SJCRH30 (cell line): Measurements from ENCODE around the gene CDO1. TPM values are rescaled to one million over a fixed set of nuclear protein-coding genes. Genes with fewer than 3 reads are reported as not detected.
"Not testable (repeated sequence)": the region's sequence is repeated elsewhere in the genome, so short reads cannot be mapped to it uniquely, and the experiment has no call there.

Experiments used
- DNase-seq, 2 experiments: peaks; one replicate each; pipeline ENCODE4 v3.0.0-alpha.2; 2015 to 2020
- H3K27ac ChIP-seq: fragments of 250-450 bp; sonication (Bioruptor Pico); 2 replicates; pipeline ENCODE4 v1.5.1; 2020; ENCODE audit warnings: mild to moderate bottlenecking, moderate library complexity
- H3K27me3 ChIP-seq: fragments of 250-450 bp; sonication (Bioruptor Pico); 2 replicates; pipeline ENCODE4 v1.5.1; 2020; ENCODE audit warnings: mild to moderate bottlenecking, moderate library complexity
- H3K36me3 ChIP-seq: fragments of 250-450 bp; sonication (Bioruptor Pico); 2 replicates; pipeline ENCODE4 v1.5.1; 2020; ENCODE audit warnings: mild to moderate bottlenecking, moderate library complexity
- H3K4me1 ChIP-seq: fragments of 250-450 bp; sonication (Bioruptor Pico); 2 replicates; pipeline ENCODE4 v1.5.1; 2020; ENCODE audit warnings: mild to moderate bottlenecking, moderate library complexity
- H3K4me3 ChIP-seq: fragments of 250-450 bp; sonication (Bioruptor Pico); 2 replicates; pipeline ENCODE4 v1.5.1; 2020; ENCODE audit warnings: mild to moderate bottlenecking, moderate library complexity
- H3K9me3 ChIP-seq: fragments of 250-450 bp; sonication (Bioruptor Pico); replicated peaks from 2 replicates; pipeline ENCODE4 v1.5.1; 2020; ENCODE audit warnings: mild to moderate bottlenecking, moderate library complexity
- total RNA-seq: library from RNA; depleted of rRNA; stranded (reverse); fragments of >200 nt; shearing (Covaris generic); gene quantifications from 2 replicates; pipeline ENCODE4 v1.2.3, GENCODE V29; 2014

Gene CDO1
- total RNA-seq, 1 experiment from 2014 or later, result not detected

DNA sequence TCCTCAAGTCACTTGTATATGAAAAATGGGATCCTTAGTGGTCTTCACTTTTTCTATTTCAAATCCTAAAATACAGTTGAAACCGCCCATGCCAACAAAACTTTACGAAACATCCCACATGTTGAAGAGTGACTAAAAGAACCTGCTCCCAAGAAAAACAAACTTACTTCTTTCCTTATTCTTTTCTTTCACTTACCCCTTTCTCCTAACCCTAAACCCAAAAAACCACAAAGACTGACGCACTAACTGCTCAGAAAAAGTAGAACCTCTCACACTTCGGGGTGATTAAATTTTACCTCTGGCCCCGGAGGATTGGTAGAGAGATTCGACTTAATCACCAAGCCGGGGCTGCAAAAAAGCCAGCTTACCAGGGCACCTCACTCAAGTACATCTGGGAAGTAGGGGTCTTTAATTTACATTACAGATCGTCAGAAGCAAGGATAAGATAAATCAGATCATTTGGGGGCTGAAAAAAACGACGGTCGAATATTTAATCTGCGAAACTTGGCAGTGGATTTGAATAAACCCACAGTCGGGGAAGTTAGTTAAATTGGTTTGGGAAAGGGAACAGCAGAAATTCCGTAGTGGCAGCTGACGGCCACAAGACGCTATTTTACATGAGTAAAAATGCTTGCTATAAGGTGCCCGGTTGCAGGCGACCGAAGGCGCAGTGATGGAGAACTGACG is 1.3 kb downstream of the CDO1 start:
- no peaks in the 10 kb centered on the region for H3K27me3 ChIP-seq
- no peak overlapping the region for H3K4me3 ChIP-seq
- H3K4me1 ChIP-seq, result no peaks in the 10 kb centered on the region
- H3K36me3 ChIP-seq, result no peaks in the 10 kb centered on the region
- H3K9me3 ChIP-seq, result no peaks in the 10 kb centered on the region
- DNase-seq, result no peak
- H3K27ac ChIP-seq, result no peak overlapping the region

DNA sequence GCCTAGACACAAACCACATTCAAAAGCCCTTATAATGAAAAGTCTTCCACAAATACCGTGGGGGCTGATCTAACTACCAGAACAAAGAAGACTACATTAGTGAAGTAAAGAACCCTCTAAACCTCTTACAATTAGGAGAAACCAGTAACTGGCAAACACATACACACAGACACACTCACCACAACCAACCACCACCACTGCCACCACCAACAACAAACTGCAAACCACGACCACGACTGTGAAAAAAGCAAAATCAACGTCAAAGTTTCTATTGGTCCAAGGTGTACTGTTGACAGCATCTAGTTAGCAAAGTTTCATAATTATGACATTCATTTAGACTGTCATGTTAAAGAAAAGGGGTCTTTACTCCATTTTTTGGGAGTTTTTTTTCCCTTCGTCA is 2.7 kb downstream of the CDO1 start:
- no peak overlapping the region for H3K27ac ChIP-seq
- H3K9me3 ChIP-seq, result no peaks in the 10 kb centered on the region
- H3K4me1 ChIP-seq, result no peaks in the 10 kb centered on the region
- H3K36me3 ChIP-seq, result no peaks in the 10 kb centered on the region
- H3K4me3 ChIP-seq, result no peak overlapping the region
- no peaks in the 10 kb centered on the region for H3K27me3 ChIP-seq
- DNase-seq, result no peak

DNA sequence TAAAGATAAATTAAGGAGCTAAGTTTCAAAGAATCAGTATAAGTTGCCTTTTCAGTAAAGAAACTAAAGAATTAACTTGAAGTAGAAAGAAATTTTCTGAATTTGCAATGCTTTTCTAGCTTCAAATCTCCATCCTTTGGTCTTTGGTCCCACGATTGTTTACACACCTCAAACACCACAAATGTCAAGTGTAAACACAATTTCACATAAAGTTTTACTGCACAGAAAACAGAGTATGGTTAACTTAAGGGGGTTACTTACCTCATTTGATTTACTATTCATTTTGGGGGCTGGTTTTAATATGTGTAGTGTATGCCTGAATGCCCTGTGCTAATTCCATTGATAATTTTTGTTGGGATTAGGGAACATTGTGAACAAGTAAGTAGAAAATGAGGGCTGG is 4.1 kb downstream of the CDO1 start:
- no peaks in the 10 kb centered on the region for H3K4me1 ChIP-seq
- no peak for DNase-seq
- H3K36me3 ChIP-seq, result no peaks in the 10 kb centered on the region
- H3K9me3 ChIP-seq, result no peaks in the 10 kb centered on the region
- H3K27ac ChIP-seq, result no peak overlapping the region
- no peaks in the 10 kb centered on the region for H3K27me3 ChIP-seq
- H3K4me3 ChIP-seq, result no peak overlapping the region

DNA sequence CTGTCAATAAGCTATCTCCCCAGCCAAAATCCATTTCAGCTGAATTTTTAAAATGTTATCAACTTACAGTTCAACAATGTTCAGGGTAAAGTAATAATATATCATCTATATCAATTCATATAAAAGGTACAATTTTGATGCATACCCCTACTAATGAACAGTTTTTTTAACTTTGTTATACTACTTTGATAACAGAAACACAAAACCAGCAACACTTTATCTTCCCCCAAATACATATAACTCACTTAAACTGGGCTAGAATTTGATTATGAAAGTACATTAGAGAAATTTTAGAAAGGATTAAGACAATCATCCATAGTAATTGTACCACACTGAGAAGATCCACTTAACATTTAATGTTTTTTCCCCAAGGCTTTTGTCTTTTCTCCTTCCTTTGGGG is 5.1 kb downstream of the CDO1 start:
- no peak overlapping the region for H3K4me3 ChIP-seq
- H3K36me3 ChIP-seq, result no peaks in the 10 kb centered on the region
- no peaks in the 10 kb centered on the region for H3K9me3 ChIP-seq
- H3K27ac ChIP-seq, result no peak overlapping the region
- no peaks in the 10 kb centered on the region for H3K27me3 ChIP-seq
- no peaks in the 10 kb centered on the region for H3K4me1 ChIP-seq
- no peak for DNase-seq

DNA sequence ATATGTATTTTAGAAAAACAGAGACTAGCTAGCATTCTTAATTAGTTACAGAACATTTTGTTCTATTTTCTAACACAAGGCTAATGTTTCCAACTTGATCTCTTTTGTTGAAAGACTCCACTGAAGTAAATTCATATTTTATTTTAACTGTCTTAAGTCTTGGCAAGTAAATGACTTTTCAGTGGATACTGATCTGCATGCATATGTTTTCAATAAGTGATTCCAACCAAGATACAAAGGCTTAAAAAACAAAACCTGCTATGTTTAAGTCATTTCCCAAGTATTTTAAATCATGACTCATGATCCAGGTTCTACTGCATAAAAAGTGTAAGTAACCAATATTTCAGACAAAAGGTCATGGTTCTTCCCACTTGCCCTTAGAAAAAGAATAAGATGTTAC is 5.7 kb downstream of the CDO1 start:
- no peaks in the 10 kb centered on the region for H3K9me3 ChIP-seq
- DNase-seq, result no peak
- H3K36me3 ChIP-seq, result no peaks in the 10 kb centered on the region
- no peak overlapping the region for H3K27ac ChIP-seq
- no peaks in the 10 kb centered on the region for H3K4me1 ChIP-seq
- no peaks in the 10 kb centered on the region for H3K27me3 ChIP-seq
- H3K4me3 ChIP-seq, result no peak overlapping the region

DNA sequence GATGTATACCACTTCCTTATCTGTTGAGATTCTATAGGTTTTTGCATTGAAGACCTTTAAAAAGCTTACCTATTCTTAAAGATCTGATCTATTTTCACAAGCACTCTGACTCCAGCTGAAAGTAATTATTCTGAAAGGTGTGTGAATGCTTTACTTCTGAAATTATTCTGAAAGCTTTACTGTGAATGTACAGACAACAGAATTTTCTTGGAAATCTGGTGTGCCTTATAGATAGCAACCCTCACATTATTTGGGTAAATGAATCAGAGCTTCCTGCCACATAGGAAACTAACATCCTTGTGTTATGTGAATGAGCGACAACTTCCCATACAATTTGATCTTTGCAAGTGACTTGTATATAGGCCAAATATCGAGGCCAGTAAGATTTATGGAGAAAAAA is 6.5 kb downstream of the CDO1 start:
- Histone ChIP-seq H3K9me3 (0 out of 2 replicates have a peak, but pooled peaks cover 2% of the 10 kb centered on the region), H3K36me3 (no peaks in the 10 kb centered on the region), H3K4me1 (peaks cover under 1% of the 10 kb centered on the region; the same call in 1 of the 2 replicates), H3K27me3 (no peaks in the 10 kb centered on the region), H3K4me3 (no peak overlapping the region), H3K27ac (no peak overlapping the region)
- no peak for DNase-seq

DNA sequence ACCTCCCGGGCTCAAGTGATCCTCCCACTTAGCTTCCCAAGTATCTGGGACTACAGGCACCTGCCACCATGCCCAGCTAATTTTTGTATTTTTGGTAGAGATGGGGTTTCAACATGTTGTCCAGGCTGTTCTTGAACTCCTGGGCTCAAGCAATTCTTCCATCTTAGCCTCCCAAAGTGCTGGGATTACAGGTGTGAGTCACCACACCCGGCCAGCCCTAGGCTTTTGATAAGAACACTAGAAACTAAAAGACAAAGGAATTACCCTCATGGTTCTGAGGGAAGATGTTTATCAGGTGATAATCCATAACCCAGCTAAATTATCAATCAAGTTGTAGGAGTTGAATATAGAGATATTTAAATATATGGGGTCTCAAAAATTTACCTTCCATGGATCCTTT is 8.4 kb downstream of the CDO1 start:
- H3K4me1 ChIP-seq, H3K4me3 ChIP-seq, DNase-seq, H3K9me3 ChIP-seq, H3K36me3 ChIP-seq, H3K27ac ChIP-seq, H3K27me3 ChIP-seq: not testable (repeated sequence)

DNA sequence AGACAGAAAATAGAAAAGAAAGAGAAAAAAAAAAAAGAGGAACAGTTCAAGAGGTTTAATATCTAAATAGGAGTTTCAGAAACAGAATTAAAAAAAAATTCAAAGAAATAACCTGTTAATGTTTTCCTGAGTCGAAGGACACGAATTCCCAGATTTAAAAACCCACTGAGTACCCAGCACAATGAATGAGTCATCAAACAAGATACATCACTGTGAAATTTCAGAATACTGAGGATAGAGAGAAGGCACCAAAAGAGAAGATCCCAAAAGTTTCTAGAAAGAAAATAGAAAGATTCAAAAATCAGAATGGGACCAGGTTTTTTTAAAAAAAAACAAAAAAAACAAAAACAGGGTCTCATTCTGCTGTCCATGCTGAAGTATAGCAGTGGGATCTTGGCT is 8.8 kb downstream of the CDO1 start:
- H3K4me1 ChIP-seq, result peaks cover 4% of the 10 kb centered on the region; the same call in 1 of the 2 replicates
- no peaks in the 10 kb centered on the region for H3K36me3 ChIP-seq
- DNase-seq, result no peak
- H3K9me3 ChIP-seq, result 0 out of 2 replicates have a peak, but pooled peaks cover 2% of the 10 kb centered on the region
- H3K4me3 ChIP-seq, result no peak overlapping the region
- H3K27me3 ChIP-seq, result no peaks in the 10 kb centered on the region
- no peak overlapping the region for H3K27ac ChIP-seq

DNA sequence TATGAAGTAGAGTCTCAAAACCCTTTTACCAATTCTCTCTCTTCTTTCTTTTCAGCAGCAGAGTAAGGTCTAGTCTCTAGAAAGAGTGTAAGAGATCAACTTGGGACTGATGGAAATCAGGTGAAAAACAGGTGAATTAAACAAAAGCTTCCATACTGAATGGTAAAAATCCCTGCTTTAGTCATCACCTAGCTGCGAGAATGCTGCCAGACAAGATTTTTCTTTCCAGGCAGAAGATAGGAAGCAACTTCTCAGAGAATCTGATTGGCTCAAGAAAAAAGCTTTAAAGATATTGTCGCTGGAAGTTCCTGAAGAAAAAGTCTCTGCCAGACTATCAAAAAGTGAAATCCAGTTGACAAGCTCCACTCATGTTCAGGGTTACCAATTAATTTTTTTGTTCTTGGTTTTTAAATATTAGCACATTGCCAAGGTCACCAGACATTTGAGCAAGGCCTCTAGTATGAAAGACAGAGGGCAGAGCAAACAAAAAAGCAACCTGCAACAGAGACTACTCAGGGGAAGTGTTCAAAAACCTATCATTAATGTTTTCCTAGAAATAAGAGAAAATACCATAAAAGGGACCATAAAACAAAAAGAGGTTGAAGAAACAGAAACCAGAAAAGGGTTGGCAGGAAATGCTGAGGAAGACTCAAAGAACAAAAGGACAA is 9.3 kb downstream of the CDO1 start:
- Histone ChIP-seq H3K4me3 (no peak overlapping the region), H3K4me1 (peaks cover 4% of the 10 kb centered on the region; the same call in 1 of the 2 replicates), H3K27me3 (no peaks in the 10 kb centered on the region), H3K9me3 (0 out of 2 replicates have a peak, but pooled peaks cover 2% of the 10 kb centered on the region), H3K27ac (no peak overlapping the region), H3K36me3 (no peaks in the 10 kb centered on the region)
- no peak for DNase-seq

DNA sequence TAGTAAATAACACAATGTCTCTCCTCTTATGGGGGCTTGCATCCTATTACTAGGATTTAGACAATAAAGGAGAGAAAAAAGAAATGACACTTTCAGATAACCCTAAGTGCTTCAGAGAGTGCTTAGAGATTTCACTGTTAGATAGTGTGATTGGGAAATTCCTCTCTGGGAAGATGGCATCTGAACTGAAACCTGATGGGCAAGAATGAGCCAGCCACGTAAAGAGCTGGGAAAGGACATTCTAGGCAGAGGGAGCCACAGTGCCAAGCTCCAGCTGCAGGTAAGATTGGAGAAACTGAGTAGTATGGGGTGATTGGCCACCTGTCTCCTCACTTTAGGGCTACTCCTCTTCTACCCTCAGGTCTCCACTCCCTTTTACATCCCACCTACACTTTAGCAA is 14.5 kb downstream of the CDO1 start:
- Histone ChIP-seq H3K36me3 (no peaks in the 10 kb centered on the region), H3K4me3 (no peak overlapping the region), H3K27me3 (no peaks in the 10 kb centered on the region), H3K27ac (no peak overlapping the region), H3K9me3 (0 out of 2 replicates have a peak, but pooled peaks cover 2% of the 10 kb centered on the region), H3K4me1 (peaks cover 6% of the 10 kb centered on the region)
- DNase-seq, result no peak

DNA sequence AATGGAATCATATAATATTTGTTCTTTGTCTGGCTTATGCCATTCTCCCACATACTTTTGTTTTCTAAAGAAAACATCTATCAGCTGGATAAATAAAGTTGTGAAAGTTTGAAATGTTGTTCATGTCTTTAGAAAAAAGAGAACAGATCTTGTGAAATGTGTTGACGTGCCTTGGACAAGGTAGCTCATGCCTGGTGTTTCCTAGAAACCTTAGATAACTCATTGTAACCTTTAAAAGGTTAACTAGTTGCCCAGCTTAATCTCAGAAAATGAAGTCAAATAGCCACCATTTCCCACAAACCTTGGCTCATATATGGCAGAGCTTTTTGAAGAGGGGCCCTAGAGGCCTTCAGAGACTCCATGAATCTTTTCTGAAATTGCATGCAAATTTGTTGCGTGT is 15.3 kb downstream of the CDO1 start:
- Histone ChIP-seq H3K4me3 (no peak overlapping the region), H3K27me3 (no peaks in the 10 kb centered on the region), H3K27ac (no peak overlapping the region), H3K36me3 (no peaks in the 10 kb centered on the region), H3K4me1 (peaks cover 7% of the 10 kb centered on the region), H3K9me3 (0 out of 2 replicates have a peak, but pooled peaks cover 2% of the 10 kb centered on the region)
- DNase-seq, result no peak

DNA sequence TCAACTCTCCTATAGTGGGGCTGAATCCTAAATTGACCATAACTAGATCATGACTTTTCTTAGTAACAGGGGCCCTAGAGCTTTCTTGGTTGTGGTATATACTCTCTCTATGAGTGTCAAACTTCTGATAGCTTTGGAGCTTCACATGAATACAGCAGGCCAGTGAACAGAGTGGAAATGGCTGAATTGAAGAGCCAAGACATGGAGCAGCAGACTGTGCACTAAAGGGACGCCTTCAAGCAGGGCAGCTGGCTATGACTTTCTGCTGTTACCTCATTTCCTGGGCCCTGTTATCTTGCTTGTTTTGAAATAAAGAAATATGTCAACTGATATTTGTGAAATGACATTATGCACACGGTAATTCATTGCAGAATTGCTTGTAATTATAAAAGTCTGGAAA is 16.4 kb downstream of the CDO1 start:
- no peak overlapping the region for H3K4me3 ChIP-seq

DNA sequence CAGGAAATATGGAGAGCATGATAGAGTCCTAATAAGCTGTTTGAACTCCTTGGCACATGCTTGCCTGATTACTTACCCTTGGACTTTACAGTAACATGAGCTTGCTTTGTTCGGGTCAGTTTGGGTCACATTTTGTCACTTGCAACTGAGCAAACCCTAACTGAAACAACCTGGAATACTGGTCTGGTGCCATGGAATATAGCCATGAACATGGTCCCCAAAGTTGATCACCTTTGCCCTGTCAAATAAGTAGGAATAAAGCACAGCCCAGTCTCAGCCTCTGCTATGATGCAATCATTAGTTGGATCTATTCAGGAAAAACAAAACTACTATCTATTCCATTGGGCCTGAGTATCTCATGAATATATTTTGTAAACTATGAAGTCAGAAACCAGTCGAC is 18.2 kb downstream of the CDO1 start:
- DNase-seq, result no peak
- Histone ChIP-seq H3K36me3 (no peaks in the 10 kb centered on the region), H3K9me3 (no peaks in the 10 kb centered on the region), H3K27me3 (no peaks in the 10 kb centered on the region), H3K27ac (no peak overlapping the region), H3K4me1 (peaks cover 3% of the 10 kb centered on the region; the same call in 1 of the 2 replicates), H3K4me3 (no peak overlapping the region)

More for the DNA sequence above, 16.4 kb downstream of the CDO1 start:
- 0 out of 2 replicates have a peak, but pooled peaks cover 2% of the 10 kb centered on the region for H3K9me3 ChIP-seq
- no peak for DNase-seq
- H3K27ac ChIP-seq, result no peak overlapping the region
- H3K4me1 ChIP-seq, result peaks cover 7% of the 10 kb centered on the region
- H3K36me3 ChIP-seq, result no peaks in the 10 kb centered on the region
- no peaks in the 10 kb centered on the region for H3K27me3 ChIP-seq

DNA sequence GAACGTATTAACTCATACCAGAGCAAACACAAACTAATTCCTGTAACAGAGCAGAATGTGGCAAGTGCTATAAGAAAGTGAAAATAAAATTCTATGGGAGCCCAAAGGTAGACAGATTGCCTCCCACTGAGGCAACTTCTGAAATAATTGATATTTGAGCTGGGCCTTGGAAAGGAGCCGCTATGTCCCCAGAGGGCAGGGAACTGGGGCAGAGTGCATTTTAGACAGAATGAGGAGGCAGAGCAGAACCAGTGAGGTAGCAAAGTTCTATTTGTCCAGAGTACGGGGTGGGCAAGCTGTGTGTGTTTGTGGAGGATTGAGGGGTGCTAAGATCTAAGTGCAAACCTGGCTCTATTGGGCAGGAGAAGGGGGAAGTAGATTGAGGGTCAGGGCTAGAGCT is 19.8 kb downstream of the CDO1 start:
- H3K4me1 ChIP-seq, result peaks cover 3% of the 10 kb centered on the region; the same call in 1 of the 2 replicates
- H3K27ac ChIP-seq, result no peak overlapping the region
- no peak for DNase-seq
- H3K36me3 ChIP-seq, result no peaks in the 10 kb centered on the region
- no peaks in the 10 kb centered on the region; the same call in 1 of the 2 replicates for H3K9me3 ChIP-seq
- no peaks in the 10 kb centered on the region for H3K27me3 ChIP-seq
- H3K4me3 ChIP-seq, result no peak overlapping the region

DNA sequence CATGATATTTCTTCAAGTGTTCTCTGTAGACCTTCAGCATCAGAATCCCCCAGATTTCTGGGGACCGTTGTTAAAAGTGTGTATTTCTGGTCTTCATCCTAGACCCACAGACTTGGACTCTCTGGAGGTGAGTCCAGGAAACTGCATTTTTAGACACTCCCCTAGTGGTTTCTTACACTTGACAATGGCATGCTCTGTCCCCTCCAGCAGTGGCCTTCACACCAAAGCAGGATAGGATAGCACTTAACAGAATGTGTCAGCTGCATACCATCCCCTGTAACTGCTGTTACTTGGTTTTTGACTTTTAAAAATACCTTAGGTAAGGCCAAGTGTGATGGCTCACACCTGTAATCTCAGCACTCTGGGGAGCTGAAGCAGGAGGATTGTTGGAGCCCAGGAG is 20.8 kb downstream of the CDO1 start:
- DNase-seq, result peak in 1 of 2 experiments; percentile 30
- Histone ChIP-seq H3K4me1 (peaks cover 3% of the 10 kb centered on the region; the same call in 1 of the 2 replicates), H3K27ac (no peak overlapping the region)

More for the DNA sequence above, 20.8 kb downstream of the CDO1 start:
- Histone ChIP-seq H3K9me3 (no peaks in the 10 kb centered on the region; the same call in 1 of the 2 replicates), H3K4me3 (no peak overlapping the region), H3K36me3 (no peaks in the 10 kb centered on the region), H3K27me3 (no peaks in the 10 kb centered on the region; the same call in 1 of the 2 replicates)
